ENCODE results near the gene CDK2AP2.
"Not testable (repeated sequence)": the region's sequence is repeated elsewhere in the genome, so short reads cannot be mapped to it uniquely, and the experiment has no call there.

- TF ChIP-seq TAF1, POLR2A, POLR2AphosphoS5, POU2F2, SPI1 (IDR thresholded peaks at IDR 0.05; ENCODE audit: low read depth, low read length): not testable (repeated sequence)
These were observed 40.1 kb upstream of the CDK2AP2 start for GRCh38 chr11:67548112-67548511.
